Upper lobe of right lung (tissue), 1 donor: ENCODE data around the gene CNOT10. TPM values are rescaled to one million over a fixed set of nuclear protein-coding genes. Genes with fewer than 3 reads are reported as not detected.
"Not testable (repeated sequence)": the region's sequence is repeated elsewhere in the genome, so short reads cannot be mapped to it uniquely, and the experiment has no call there.

ENCODE experiments used
- ATAC-seq: fragments of 200-7000 bp; cut with Tn5 transposase; one replicate; pipeline ENCODE4 v1.9.1; 2020; ENCODE audit warnings: mild to moderate bottlenecking, moderate library complexity
- DNase-seq: peaks from one replicate; pipeline ENCODE4 v3.0.0-alpha.2; 2020
- H3K27ac ChIP-seq: fragments of 200-600 bp; one replicate; pipeline ENCODE4 v1.8.0; 2022
- H3K27me3 ChIP-seq: fragments of 200-600 bp; one replicate; pipeline ENCODE4 v1.8.0; 2022; ENCODE audit warnings: mild to moderate bottlenecking
- H3K36me3 ChIP-seq: fragments of 200-600 bp; one replicate; pipeline ENCODE4 v1.8.0; 2022
- H3K4me1 ChIP-seq: fragments of 200-600 bp; one replicate; pipeline ENCODE4 v1.8.0; 2022
- H3K4me3 ChIP-seq: fragments of 200-600 bp; one replicate; pipeline ENCODE4 v1.8.0; 2022; ENCODE audit warnings: mild to moderate bottlenecking
- H3K9me3 ChIP-seq: fragments of 200-600 bp; one replicate; pipeline ENCODE4 v1.8.0; 2022
- CTCF ChIP-seq: fragments of 200-600 bp; IDR thresholded peaks from one replicate; pipeline ENCODE4 v1.8.0; 2022; ENCODE audit warnings: antibody characterized with exemption
- intact Hi-C: fragments of 100-400 bp; cut with DNase I; formaldehyde crosslinking; loops from one replicate; pipeline ENCODE4 v1.11.0; 2022
- total RNA-seq: library from RNA; stranded (reverse); fragmentation: NEBNext Ultra II Directional; extraction: Animal tissue kit (Norgen Biotek cat#: 25700); gene quantifications from one replicate; pipeline ENCODE4 v1.2.1, GENCODE V29; 2021
- donor health status: DM: no; HTN: yes; CAD: no; lungs with severe emphysema.

CNOT10 gene
- total RNA-seq, 1 donor from 2014 or later: 30.1 TPM

GRCh38 chr3:32713181-32713580 is 28.2 kb downstream of the CNOT10 start:
- no peaks in the 10 kb centered on the region for H3K9me3 ChIP-seq
- TF ChIP-seq CTCF: no peak
- DNase-seq (no peak), ATAC-seq (no peak)
- intact Hi-C loops: no loop called here
- no peaks in the 10 kb centered on the region for H3K4me1 ChIP-seq
- H3K27ac ChIP-seq: no peak overlapping the region
- no peak overlapping the region for H3K4me3 ChIP-seq
- peaks cover 57% of the 10 kb centered on the region for H3K36me3 ChIP-seq
- no peaks in the 10 kb centered on the region for H3K27me3 ChIP-seq

- Histone ChIP-seq H3K4me3 (no peak overlapping the region), H3K36me3 (peaks cover 64% of the 10 kb centered on the region), H3K27ac (no peak overlapping the region), H3K9me3 (no peaks in the 10 kb centered on the region), H3K27me3 (no peaks in the 10 kb centered on the region), H3K4me1 (no peaks in the 10 kb centered on the region)
- no peak for TF ChIP-seq CTCF
- ATAC-seq: no peak
- intact Hi-C loops: no loop called here
- no peak for DNase-seq
These were observed 34.3 kb downstream of the CNOT10 start for GRCh38 chr3:32719335-32719734.

- ATAC-seq: no peak
- TF ChIP-seq CTCF: no peak
- H3K36me3 ChIP-seq: peaks cover 66% of the 10 kb centered on the region
These were observed 34.9 kb downstream of the CNOT10 start for GRCh38 chr3:32719931-32720330.

GRCh38 chr3:32725721-32726120 is 40.7 kb downstream of the CNOT10 start:
- intact Hi-C loops: no loop called here
- Histone ChIP-seq H3K27me3 (no peaks in the 10 kb centered on the region), H3K36me3 (peaks cover 63% of the 10 kb centered on the region), H3K9me3 (no peaks in the 10 kb centered on the region), H3K27ac (no peak overlapping the region), H3K4me3 (no peak overlapping the region), H3K4me1 (no peaks in the 10 kb centered on the region)
- ATAC-seq (no peak), DNase-seq (no peak)
- TF ChIP-seq CTCF: no peak

More at GRCh38 chr3:32719931-32720330, 34.9 kb downstream of the CNOT10 start:
- H3K9me3 ChIP-seq: no peaks in the 10 kb centered on the region
- DNase-seq: no peak
- H3K4me3 ChIP-seq: no peak overlapping the region
- intact Hi-C loops: no loop called here
- no peaks in the 10 kb centered on the region for H3K4me1 ChIP-seq
- no peaks in the 10 kb centered on the region for H3K27me3 ChIP-seq
- H3K27ac ChIP-seq: no peak overlapping the region

- H3K4me3 ChIP-seq: no peak overlapping the region
- ATAC-seq (peak; percentile 66), DNase-seq (no peak)
- H3K27me3 ChIP-seq: no peaks in the 10 kb centered on the region
- H3K4me1 ChIP-seq: no peaks in the 10 kb centered on the region
- H3K27ac ChIP-seq: no peak overlapping the region
- peaks cover 44% of the 10 kb centered on the region for H3K36me3 ChIP-seq
- intact Hi-C loops: no loop called here
- H3K9me3 ChIP-seq: no peaks in the 10 kb centered on the region
- TF ChIP-seq CTCF: peak; percentile 63
These were observed 48.7 kb downstream of the CNOT10 start for GRCh38 chr3:32733631-32734229.

- no peaks in the 10 kb centered on the region for H3K9me3 ChIP-seq
- intact Hi-C loops: no loop called here
- DNase-seq (no peak), ATAC-seq (no peak)
- H3K27me3 ChIP-seq: no peaks in the 10 kb centered on the region
- H3K4me3 ChIP-seq: no peak overlapping the region
- peaks cover 48% of the 10 kb centered on the region for H3K36me3 ChIP-seq
- TF ChIP-seq CTCF: no peak
- no peaks in the 10 kb centered on the region for H3K4me1 ChIP-seq
- H3K27ac ChIP-seq: no peak overlapping the region
These were observed 49.8 kb downstream of the CNOT10 start for GRCh38 chr3:32734756-32735155.

GRCh38 chr3:32743470-32743869 is 58.5 kb downstream of the CNOT10 start:
- intact Hi-C loops, H3K27me3 ChIP-seq, DNase-seq, ATAC-seq, H3K4me1 ChIP-seq, H3K27ac ChIP-seq, H3K4me3 ChIP-seq, H3K9me3 ChIP-seq: not testable (repeated sequence)
- H3K36me3 ChIP-seq: peaks cover 24% of the 10 kb centered on the region
